Measurements from ENCODE around the gene SDHB.
"Not testable (repeated sequence)": the region's sequence is repeated elsewhere in the genome, so short reads cannot be mapped to it uniquely, and the experiment has no call there.

The SDHB gene

DNA sequence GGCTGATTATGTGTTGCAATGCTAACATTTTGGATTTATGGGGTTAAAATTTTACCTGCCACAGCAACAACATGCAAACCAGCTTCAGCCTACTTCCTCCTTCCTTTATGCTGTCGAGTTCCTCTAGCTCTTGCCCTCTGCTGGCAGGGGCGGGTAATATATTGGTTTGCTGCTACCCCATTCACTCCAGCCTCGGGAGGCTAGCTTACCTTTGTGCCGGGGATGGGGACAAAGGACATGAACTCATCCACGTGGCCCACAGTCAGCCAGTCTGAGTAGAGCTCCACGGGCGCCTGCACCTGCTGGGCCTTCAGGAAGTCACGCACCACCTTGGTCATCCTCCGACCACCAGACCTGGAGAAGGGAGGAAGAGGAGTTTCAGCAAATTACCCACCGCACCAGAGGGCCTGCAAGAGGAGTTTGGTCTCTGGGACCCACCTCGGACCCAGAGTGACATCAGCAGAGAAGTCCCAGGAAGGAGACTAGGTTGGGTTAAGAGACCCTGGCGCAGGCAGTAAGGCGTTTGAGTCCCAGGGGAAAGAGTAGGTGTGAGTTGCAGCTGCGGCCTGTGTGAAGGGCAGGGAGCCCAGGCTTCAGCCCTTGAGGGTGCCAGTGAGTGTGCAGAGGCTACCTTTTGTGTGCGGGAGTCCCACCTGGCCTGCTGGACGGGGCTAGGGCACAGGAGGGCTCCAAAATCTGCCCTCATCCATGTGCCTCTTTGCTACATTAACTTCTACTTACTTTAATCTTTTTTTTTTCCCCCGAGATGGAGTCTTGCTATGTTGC is 21.8 kb upstream of the SDHB start:
- DNase-seq (ENCODE audit: low read depth in 2 of 2): no peak

DNA sequence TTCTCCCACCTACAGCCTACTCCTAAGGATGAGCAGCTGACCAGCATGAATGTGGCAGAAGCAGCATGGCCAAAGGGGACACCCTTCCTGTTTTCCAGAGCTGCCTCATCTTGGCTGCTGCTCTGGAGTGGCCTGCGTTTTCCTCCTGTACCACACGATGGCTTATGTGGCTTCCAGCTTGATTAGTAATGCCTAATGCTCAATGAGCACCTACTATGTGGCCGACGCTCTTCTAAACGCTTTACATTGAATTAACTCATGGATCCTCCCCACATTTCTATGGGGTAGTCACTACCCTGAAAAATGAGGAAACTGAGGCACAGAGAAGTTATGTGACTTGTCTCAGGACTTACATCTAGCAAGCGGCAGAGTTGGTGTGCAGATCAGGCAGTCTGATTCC is 18.0 kb upstream of the SDHB start:
- DNase-seq (ENCODE audit: low read depth in 2 of 2): no peak

DNA sequence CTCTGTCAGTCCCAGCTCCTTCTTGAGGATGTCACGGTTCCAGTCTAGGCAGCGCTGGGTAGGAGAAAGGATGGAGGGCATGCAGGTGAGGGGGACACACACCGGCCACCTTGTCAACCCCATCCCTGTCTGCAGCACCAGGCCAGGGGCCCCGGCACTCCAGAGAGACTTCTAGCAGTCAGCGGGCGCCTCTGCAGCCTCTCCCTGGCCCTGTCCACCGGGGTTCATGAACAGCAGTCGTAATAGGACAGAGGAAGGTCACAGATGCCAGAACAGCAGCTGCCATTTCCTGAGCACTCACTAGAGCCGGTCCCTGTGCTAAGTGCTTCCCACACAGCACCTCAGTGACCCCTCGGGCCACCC is 16.3 kb upstream of the SDHB start:
- DNase-seq (ENCODE audit: low read depth in 2 of 2): no peak

DNA sequence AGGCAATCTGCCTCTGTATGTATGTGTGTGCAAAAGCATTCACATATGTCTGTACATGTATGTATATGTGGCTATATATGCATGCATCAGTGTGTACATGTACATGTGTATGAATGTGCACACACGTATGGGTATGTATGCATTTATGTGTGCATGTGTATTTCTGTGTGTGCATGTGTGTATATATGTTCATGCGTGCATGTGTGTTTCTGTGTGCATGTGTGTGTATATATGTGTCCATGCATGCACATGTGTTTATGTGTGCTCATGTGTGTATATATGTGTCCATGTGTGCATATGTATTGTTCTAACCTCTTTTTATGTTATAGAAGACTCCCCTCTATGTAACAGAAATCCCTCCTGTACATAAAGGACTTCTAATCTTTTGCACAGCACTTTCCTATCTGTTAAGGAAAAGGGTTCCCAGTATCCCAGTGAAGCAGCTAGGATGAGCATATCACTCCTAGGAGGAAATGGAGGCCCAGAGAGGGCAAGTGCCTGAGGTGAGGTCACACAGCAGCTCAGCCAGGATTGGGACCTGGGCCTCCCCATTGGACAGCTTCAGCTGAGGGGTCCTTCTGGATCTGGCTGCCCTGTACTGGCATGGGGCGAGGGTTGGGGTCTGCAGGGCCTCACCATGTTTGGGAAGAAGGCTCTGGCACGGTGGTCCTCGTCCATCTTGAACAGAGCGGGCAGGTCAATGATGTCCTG is 15.8 kb upstream of the SDHB start:
- DNase-seq (ENCODE audit: low read depth in 2 of 2): no peak

DNA sequence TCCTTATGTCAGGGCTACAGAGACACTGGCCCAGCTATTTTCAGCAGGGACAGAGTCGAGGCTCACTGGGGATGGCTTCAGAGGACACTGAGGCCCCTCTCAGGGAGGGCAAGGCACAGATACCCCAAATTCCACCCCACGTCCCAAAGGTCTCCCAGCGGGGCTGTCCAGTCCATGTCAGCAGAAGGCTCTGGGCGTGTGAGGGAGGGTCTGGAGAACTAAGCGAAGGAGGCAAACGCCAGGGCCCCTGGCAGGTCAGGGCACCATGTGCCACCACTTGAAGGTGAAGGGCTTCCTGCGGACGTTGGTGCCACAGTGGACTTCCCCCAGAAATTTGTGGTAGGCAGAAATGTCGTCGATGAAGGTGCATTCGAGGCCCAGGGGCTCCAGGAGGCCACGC is 15.0 kb upstream of the SDHB start:
- no peak for DNase-seq (ENCODE audit: low read depth in 2 of 2)

DNA sequence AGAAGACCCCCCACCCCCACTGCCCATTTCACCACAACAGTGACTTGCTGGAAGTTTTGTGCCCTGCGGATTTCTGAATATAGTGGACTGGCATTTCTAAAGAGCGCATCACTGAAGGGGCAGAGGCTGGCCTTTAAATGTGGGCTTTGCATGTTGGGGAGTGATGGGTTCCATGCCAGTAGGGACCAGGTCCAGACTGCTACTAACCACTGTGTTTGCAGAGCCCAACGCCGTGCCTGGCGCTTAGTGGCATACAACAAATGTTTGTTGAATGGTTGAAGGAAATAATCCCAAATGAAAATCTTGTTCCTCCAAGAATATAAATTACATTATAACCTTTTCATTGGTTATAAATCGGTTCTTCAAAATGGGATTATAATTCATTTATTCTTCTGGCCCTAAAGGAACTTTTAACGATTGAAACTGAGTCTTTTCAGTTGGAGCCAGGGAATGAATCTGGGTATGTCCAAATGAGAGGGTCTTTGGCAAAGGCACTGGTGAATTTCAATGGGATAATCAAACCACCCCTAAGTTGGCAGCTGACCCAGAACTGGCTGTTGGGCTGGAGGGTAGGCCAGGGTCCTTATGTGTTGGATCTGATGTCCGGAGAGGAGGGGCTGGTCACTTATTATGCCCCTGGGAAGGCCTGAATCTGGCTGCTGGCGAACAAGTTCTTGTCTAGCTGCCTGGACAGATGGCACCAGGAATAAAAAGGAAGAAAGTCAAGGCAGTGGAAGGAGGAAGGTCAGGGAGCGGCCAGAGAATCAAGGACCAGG is 13.8 kb upstream of the SDHB start:
- DNase-seq (ENCODE audit: low read depth in 2 of 2): no peak

DNA sequence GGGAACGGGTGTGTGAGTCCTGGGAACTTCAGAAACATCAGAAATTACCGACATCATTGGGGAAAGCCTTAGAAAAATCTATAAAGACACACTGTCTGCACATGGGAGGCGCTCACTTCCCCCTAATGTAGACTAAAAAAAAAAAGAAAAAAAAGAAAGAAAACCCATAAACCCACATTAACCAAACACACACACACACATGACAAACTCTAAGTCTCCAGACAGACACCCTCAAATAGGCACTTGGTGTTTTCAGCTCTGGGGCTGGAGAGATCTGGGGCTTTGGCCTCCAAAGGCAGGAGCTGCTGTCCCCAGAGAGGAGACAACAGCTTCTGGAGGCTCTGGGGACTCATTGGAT is 13.2 kb upstream of the SDHB start:
- no peak for DNase-seq (ENCODE audit: low read depth in 2 of 2)

DNA sequence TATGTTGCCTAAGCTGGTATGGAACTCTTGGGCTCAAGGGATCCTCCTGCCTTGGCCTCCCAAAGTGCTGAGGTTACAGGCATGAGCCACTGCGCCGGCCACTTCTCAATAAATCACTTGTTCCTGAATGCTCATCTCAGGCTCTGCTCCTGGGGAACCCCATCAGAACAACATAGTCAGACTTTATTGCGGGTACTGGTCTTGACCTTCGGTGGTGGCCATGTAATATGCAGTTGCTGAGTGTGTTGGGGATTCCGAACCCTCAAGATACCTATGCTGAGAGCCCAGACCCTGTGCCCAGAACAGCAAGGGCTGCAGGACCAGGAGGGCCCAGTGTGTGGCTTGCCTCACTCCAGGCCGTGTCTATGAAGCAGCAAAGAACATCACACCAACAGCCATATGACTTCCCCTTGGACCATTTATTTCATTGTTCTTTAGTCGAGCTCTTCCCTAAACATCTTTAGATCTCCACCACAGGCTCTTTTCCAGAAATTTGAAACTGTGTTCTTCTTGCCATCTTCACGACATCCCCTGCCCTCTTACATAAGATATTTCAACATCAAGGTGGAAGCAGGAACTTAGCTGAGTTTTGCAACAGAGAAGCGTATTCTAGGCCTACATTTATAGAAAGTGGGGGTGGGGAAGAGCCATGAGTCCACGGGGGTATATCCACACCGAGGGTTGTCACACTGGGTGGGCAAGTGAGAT is 12.7 kb upstream of the SDHB start:
- DNase-seq (ENCODE audit: low read depth in 2 of 2): no peak

DNA sequence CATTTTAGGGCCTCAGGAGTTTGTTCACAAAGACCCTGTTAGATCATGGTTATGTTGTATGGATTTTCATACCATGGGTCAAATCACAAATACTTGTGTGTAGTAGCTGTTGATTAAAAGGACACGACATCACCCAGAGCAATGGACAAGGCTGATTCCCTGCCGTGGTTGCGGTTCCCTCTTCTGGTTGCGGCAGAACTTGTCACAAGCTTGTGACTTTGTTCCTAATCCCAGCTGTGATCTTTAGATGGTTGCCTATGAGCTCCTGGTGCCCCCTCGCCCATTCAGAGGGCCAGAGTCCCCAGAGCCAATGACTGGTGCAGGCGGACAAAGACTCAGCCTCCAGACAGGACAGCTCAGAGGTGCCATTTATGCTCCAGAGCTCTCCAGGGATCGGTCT is 11.8 kb upstream of the SDHB start:
- no peak for DNase-seq (ENCODE audit: low read depth in 2 of 2)

DNA sequence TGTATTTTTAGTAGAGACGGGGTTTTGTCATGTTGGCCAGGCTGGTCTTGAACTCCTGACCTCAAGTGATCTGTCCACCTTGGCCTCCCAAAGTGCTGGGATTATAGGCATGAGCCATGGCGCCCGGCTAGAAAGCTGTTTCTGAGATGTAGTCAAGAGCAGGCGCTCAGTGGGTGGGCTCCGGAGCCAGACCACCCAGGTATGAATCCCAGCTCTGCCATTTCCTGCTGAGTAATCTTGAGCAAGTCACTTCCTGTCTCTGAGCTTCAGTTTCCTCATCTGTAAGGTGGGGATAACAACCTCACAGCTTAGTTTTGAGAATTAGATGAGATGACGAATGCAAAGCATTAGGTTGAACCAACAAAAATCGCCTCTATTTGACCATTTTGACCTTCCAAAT is 8.9 kb upstream of the SDHB start:
- DNase-seq (ENCODE audit: low read depth in 2 of 2): not testable (repeated sequence)

DNA sequence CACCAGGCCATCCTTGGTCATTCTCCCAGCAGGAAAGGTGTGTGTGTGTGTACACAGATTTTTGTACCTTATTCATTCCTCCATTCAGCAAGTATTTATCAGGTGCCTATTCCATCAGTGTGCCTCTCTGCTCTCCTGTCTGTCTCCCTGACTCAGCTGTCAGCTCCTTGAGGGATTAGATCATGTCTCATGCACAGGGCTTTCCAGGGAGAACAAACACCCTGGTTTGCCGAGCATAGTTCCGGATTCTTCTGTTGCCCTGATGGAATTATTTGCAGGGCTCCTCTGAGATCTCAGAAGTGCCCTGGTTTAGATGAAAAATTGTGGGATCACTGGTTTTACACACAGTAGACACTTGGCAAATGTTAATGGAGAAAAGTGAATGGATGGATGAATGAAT is 8.1 kb upstream of the SDHB start:
- DNase-seq (ENCODE audit: low read depth in 2 of 2): no peak

DNA sequence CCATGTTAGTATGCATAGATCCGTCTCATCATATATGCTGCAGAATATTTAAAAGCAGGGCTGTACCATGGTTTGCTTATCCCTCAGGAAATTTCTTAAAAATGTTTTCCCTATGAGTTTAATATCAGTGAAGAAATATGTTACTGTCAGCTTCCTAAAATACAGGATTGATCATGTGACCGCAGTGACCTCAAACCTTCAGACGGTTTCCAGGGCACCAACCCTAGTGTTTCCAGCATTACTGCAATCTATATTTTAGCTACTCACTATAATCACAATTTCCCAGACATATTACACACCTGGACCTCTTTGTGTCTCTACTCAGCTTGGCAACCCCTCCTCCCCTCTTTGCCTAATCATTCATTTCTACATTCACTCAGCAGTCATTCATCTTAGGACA is 7.7 kb upstream of the SDHB start:
- no peak for DNase-seq (ENCODE audit: low read depth in 2 of 2)

DNA sequence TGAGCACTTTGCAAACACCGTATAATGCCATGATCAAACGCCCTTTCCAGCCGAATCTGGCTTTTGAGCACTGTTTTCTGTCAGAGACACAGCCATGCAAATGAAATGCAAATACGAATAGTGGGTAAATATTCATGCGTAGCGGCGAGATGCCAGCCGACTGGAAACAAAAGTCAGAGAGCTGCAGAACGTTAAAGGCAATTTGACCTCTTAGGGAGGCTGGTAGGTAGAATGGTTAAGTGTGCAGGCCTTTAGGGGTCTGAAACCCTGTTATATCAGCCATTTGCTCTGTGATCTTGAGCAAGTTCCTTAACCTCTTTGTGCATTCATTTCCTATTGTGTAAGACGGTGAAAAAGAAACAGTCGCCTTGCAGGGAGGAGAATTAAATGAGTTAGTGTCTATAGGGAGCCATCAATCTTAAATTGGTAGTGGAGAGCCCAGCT is 6.5 kb upstream of the SDHB start:
- DNase-seq (ENCODE audit: low read depth in 2 of 2): no peak

DNA sequence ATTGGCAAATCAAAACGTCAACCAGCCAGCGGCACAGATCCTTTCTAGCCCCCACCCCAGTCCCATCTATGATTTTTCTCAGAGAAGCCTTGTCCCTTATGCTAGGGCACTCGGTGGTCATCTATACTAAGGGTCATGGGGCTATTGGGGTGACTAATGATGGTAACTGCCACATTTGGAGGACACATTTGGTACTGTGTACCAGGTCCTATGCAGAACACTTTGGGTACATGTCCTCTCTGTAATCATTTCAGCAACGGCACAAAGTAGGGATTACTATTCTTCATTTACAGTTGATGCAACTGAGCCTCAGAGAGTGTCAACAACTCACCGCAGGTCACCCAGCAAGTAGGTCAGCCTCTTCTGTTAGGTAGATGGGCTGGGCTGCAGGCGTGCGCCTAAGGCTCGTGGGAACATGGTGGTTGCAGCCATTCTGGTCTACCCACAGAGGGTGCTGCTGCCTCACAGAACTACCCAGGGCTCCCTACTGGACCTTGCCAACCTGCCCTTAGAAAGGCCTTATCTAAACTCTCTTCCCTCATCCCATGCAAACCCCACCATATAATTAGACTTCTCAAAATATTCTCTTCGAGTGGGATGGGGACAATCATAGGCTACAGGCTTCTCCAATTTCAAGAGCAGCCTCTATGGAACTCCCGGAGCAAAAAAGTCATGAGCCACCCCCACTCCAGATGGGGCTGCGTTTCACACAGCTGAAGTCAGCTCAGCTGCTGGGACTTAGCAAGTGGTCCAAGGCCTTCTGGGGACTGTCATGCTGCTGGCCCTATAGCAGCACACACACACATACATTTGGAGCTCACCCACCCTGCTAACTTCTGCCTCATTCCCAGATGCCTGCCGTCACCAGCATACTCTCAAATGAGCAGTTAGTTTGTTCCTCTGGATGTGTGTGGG is 5.8 kb upstream of the SDHB start:
- no peak for DNase-seq (ENCODE audit: low read depth in 2 of 2)

DNA sequence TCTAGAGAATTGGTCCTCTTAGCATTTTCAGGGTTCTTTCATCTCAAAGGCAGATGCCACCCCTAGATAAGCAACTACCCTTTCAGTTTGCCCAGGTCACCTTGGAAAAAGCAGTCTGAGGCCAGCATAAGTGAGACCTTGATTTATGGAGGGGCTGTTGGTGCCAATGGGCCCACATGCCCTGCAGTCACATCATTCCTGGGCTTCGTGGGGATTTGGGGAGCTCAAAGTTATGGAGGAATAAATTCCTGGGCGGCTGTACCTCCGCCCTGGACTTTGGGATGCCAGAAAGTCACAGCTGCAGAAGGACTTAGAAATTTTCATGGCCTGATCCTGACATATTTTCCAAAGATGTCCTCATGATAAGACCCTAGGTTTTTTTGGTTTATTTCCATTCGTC is 2.7 kb upstream of the SDHB start:
- DNase-seq (ENCODE audit: low read depth in 2 of 2): no peak

DNA sequence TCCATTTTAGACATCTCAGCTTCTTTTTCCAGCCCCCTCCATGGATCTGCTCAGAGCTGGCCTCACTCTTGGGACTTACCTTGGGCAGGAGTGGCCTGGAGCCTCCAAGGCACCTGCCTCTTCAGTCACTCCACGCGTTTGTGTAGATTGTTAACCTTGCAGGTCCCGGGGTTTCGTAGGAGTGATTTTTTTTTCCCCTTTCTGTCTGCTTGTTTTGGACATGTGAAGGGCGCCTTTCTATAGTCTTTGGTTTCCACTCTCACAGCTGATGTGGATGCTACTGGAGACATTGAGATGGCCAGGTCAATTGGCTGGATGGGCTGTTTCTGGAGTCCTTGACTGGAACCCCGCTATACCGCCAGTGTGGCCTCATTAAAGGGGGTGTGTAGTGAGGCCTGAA is 2.0 kb upstream of the SDHB start:
- DNase-seq (ENCODE audit: low read depth in 2 of 2): no peak

DNA sequence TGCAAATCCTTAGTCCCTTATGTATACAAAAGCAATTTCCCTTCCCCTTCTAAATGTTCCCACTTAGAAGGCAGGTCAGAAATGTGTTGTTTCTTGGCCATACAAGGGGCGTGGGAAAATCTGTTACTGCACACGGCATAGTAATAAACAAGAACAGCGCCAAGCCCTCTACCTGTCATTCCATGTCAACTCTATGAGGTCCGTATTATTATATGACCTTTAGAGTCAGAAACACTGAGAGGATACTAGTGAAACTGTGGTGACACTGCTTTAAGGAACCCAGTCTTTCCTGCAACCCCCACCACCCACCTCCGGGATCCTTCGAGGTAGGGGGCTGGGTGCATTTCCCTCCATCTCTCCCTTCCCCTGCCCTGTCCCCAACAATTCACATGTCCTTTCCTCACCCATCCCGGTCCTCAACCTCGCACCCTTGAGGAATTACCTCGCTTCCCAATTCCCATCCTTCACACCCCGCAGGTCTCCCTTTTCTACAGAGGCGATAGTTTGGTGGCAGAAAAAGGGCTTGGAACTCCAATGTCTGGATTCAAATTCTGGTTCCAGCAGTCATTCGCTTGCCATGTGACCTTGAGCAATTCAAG is 647 bp downstream of the SDHB start:
- DNase-seq (ENCODE audit: low read depth in 2 of 2): no peak

DNA sequence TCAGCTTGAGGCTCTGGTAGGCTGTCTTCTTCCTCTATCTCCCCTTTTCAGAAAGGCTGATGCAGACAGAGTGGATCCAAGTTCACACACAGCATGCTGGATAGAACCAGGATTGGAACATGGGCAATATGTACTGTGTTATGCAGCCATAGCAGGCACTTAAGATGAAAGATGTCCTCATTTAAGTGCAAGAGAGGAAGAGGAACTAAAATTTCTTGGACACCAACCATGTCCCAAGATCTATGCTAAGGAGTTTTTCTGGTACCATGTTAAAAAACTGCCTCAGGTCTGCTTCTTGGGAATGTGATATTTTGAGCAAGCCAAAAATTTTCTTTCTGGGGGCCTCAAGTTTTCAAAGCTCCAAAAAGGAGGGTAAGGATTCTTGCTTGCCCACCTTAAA is 1.2 kb downstream of the SDHB start:
- DNase-seq (ENCODE audit: low read depth in 2 of 2): no peak

DNA sequence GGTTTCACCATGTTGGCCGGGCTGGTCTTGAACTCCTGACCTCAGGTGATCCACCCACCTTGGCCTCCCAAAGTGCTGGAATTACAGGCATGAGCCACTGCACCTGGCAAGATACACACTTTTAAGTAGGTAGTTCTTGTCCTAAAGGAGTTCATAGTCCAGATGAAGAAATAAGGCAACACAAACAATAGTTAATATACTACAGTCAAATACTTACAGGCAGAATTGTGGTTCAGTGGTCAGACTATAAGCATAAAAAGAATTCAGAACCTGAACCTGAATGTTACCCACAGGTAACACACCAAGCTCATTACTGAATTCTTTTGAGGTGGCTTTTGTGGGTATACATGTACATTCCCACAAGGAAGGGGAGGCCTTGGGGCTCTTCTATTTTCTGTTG is 1.8 kb downstream of the SDHB start:
- DNase-seq (ENCODE audit: low read depth in 2 of 2): no peak

DNA sequence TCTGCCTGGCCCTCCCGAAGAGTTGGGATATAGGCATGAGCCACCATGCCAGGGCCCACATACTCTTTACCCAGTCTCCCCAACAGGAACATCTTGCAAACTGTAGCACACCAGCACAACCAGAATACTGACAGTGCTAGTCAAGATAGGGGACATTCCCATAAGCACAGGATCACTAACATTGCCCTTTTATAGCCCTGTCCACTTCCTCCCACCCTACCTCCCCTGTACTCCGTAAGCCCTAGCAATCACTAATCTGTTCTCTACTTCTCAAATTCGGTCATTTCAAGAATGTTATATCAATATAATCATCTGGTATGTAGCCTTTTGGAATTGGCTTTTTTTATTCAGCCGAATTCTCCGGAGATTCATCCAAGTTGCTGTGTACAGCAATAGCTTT is 5.9 kb downstream of the SDHB start:
- no peak for DNase-seq (ENCODE audit: low read depth in 2 of 2)

DNA sequence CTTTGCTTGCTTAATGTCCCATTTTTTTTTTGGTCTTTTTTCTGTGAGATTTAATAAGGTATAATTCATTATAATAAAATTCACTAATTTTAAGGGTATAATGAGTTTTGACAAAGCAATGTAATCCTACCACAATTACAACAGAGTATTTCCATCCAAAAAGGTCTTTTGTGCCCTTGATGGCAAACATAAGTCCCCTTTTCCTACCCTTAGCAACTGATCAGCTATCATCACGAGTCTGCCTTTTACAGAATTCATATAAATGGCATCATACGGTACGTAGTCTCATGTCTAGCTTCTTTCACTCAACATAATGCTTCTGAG is 7.5 kb downstream of the SDHB start:
- DNase-seq (ENCODE audit: low read depth in 2 of 2): no peak
